Fibroblast of lung (primary cell): ENCODE data around the gene DSCAML1. TPM values are rescaled to one million over a fixed set of nuclear protein-coding genes. Genes with fewer than 3 reads are reported as not detected.
A peak's percentile ranks its signal among the peaks of the same experiment; 100 is the strongest.

Experiments used
- DNase-seq, 2 donors: peaks; one replicate each; pipeline versions ENCODE4 v3.0.0 to v3.0.0-alpha.2; 2010; ENCODE audit warnings: low read depth in 2 of 2
- H2AFZ ChIP-seq: 2 replicates; pipeline ENCODE4 v1.5.1; 2012; ENCODE audit warnings: low read length, control low read depth, inconsistent platforms
- H3K27ac ChIP-seq: 2 replicates; pipeline ENCODE4 v1.5.1; 2011; ENCODE audit warnings: low read length, control low read depth; ENCODE audit not compliant: insufficient read depth
- H3K27me3 ChIP-seq: 2 replicates; pipeline ENCODE4 v1.5.1; 2011; ENCODE audit warnings: mild to moderate bottlenecking, low read length; ENCODE audit not compliant: control insufficient read depth, insufficient read depth
- H3K36me3 ChIP-seq: 2 replicates; pipeline ENCODE4 v1.5.1; 2011; ENCODE audit warnings: low read length; ENCODE audit not compliant: control insufficient read depth, insufficient read depth
- H3K4me1 ChIP-seq: 2 replicates; pipeline ENCODE4 v1.5.1; 2011; ENCODE audit warnings: low read length; ENCODE audit not compliant: control insufficient read depth, insufficient read depth; ENCODE audit errors: extremely low read depth
- H3K4me2 ChIP-seq: 2 replicates; pipeline ENCODE4 v1.5.1; 2011; ENCODE audit warnings: low read length, control low read depth; ENCODE audit not compliant: insufficient read depth; ENCODE audit errors: extremely low read depth
- H3K4me3 ChIP-seq, 4 experiments: fragments of 200-600 bp in 1 of 4; sonication (generic) in 1 of 4; replicated peaks in 1 of 4; 2 replicates each; pipeline ENCODE4 v1.5.1; 2011 to 2016; ENCODE audit warnings: low read length in 4 of 4, low read depth in 3 of 4, mild to moderate bottlenecking in 3 of 4, control low read depth in 2 of 4, inconsistent platforms in 1 of 4, mixed read lengths in 1 of 4; ENCODE audit not compliant: insufficient read depth in 1 of 4; ENCODE audit errors: control extremely low read depth in 1 of 4
- H3K79me2 ChIP-seq: 2 replicates; pipeline ENCODE4 v1.5.1; 2012; ENCODE audit warnings: mild to moderate bottlenecking, low read length, inconsistent platforms; ENCODE audit not compliant: control insufficient read depth, insufficient read depth
- H3K9ac ChIP-seq: 2 replicates; pipeline ENCODE4 v1.5.1; 2011; ENCODE audit warnings: mild to moderate bottlenecking, low read length, control low read depth; ENCODE audit not compliant: insufficient read depth
- H3K9me3 ChIP-seq: 2 replicates; pipeline ENCODE4 v1.5.1; 2012; ENCODE audit warnings: low read depth, low read length; ENCODE audit not compliant: control insufficient read depth, insufficient read depth
- H4K20me1 ChIP-seq: 2 replicates; pipeline ENCODE4 v1.5.1; 2011; ENCODE audit warnings: low read length; ENCODE audit not compliant: control insufficient read depth, insufficient read depth; ENCODE audit errors: extremely low read depth
- EZH2 ChIP-seq: IDR thresholded peaks from 2 replicates; pipeline ENCODE4 v1.5.1; 2012; ENCODE audit warnings: low read length, control low read depth, mild to moderate bottlenecking; ENCODE audit errors: missing control alignments
- polyA plus RNA-seq, 2 donors: library from polyadenylated mRNA; depleted of rRNA in 1 of 2; stranded (reverse) in 1 of 2; unstranded in 1 of 2; fragments of >200 nt; gene quantifications; 2 replicates each; pipeline ENCODE4 v1.2.1, GENCODE V29; 2011 to 2012; ENCODE audit warnings: missing spikeins in 1 of 2
- total RNA-seq: library from RNA; depleted of rRNA; stranded (reverse); fragments of >200 nt; gene quantifications from 2 replicates; pipeline ENCODE4 v1.2.1, GENCODE V29; 2014
- TF ChIP-seq, protein P1 (sequence below), 2 donors: IDR thresholded peaks in 1 of 2; conservative IDR thresholded peaks in 1 of 2; 1 replicate in 1 of 2; 2 replicates in 1 of 2; pipeline ENCODE4 v1.5.1; 2011 to 2012; ENCODE audit warnings: low read length in 2 of 2, control low read depth in 1 of 2, inconsistent platforms in 1 of 2, low read depth in 1 of 2, mild to moderate bottlenecking in 1 of 2

DSCAML1 gene
- total and polyA plus RNA-seq, 2 donors (not counting 1 experiment from before 2014, with no cell fraction given): not detected

DNA sequence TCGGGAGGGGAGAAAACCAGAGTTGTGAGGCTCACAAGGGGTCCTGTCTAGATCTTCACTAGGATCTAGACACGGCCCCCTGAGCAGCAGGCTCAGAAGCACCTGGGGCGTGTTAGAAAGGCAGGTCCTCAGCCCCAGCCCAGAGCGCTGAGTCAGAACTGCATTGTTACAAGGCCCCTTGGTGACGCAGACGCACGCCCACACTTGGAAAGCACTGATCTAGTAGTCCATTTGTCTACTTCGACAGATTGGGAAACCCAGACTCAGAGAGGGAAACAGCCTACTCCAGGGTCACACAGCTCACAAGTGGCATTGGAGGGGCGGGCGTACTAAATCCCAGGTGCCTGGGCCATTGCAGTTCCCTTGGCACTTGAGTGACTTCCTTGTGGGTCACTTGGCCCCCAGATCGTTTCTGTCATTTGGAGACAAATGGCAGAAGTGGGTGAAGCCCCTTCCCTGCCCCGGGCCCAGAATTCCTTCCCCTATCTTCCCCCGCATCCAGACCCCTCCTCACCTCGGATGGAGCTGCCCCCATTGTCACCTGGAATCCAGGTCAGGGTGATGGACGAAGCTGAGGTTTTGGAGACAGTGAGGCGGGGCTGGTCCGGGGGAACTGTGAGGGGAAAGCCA is 358.5 kb downstream of the DSCAML1 start:
- peaks cover 3% of the 10 kb centered on the region for H3K27me3 ChIP-seq

DNA sequence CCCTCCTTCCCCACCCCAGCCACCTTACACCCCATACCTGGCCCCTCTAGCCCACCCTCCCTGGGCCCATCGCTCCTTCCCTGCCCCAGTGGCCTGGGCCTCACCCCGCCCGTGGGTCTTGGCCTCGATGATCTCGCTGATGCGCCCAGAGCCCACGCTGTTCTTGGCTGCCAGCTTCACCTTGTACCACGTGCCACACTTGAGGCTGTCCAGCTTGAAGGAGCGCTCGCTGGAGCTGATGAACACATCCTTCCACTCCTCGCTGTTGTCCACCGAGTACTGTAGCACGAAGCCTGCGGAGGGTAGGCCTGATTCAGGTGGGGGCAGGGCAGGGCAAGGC is 359.3 kb downstream of the DSCAML1 start:
- Histone ChIP-seq H2AFZ (no peak overlapping the region), H3K36me3 (no peaks in the 10 kb centered on the region), H3K9me3 (no peaks in the 10 kb centered on the region), H3K79me2 (no peaks in the 10 kb centered on the region), H3K4me3 (no peak overlapping the region), H3K27me3 (no peaks in the 10 kb centered on the region), H3K4me2 (no peak overlapping the region), H4K20me1 (no peaks in the 10 kb centered on the region), H3K27ac (no peak overlapping the region), H3K4me1 (no peaks in the 10 kb centered on the region), H3K9ac (no peak overlapping the region)
- DNase-seq: no peak
- TF ChIP-seq EZH2: no peak
- TF ChIP-seq, protein P1, sequence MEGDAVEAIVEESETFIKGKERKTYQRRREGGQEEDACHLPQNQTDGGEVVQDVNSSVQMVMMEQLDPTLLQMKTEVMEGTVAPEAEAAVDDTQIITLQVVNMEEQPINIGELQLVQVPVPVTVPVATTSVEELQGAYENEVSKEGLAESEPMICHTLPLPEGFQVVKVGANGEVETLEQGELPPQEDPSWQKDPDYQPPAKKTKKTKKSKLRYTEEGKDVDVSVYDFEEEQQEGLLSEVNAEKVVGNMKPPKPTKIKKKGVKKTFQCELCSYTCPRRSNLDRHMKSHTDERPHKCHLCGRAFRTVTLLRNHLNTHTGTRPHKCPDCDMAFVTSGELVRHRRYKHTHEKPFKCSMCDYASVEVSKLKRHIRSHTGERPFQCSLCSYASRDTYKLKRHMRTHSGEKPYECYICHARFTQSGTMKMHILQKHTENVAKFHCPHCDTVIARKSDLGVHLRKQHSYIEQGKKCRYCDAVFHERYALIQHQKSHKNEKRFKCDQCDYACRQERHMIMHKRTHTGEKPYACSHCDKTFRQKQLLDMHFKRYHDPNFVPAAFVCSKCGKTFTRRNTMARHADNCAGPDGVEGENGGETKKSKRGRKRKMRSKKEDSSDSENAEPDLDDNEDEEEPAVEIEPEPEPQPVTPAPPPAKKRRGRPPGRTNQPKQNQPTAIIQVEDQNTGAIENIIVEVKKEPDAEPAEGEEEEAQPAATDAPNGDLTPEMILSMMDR (conservative IDR thresholded peaks at IDR 0.05 in 1 of 2, IDR thresholded peaks at IDR 0.05 in 1 of 2; ENCODE audit: low read depth in 1 of 2, low read length in 2 of 2): no peak

More for the DNA sequence above, 358.5 kb downstream of the DSCAML1 start:
- H3K4me2 ChIP-seq: no peak overlapping the region
- no peak overlapping the region for H3K27ac ChIP-seq
- peak in 1 of 2 donors; percentile 68 for DNase-seq
- TF ChIP-seq, protein P1 (conservative IDR thresholded peaks at IDR 0.05 in 1 of 2, IDR thresholded peaks at IDR 0.05 in 1 of 2; ENCODE audit: low read depth in 1 of 2, low read length in 2 of 2): no peak
- no peak for TF ChIP-seq EZH2
- no peaks in the 10 kb centered on the region for H3K79me2 ChIP-seq
- H3K4me3 ChIP-seq: no peak overlapping the region
- H3K36me3 ChIP-seq: no peaks in the 10 kb centered on the region
- H3K9me3 ChIP-seq: no peaks in the 10 kb centered on the region
- H2AFZ ChIP-seq: no peak overlapping the region
- H3K9ac ChIP-seq: no peak overlapping the region
- no peaks in the 10 kb centered on the region for H3K4me1 ChIP-seq
- no peaks in the 10 kb centered on the region for H4K20me1 ChIP-seq

DNA sequence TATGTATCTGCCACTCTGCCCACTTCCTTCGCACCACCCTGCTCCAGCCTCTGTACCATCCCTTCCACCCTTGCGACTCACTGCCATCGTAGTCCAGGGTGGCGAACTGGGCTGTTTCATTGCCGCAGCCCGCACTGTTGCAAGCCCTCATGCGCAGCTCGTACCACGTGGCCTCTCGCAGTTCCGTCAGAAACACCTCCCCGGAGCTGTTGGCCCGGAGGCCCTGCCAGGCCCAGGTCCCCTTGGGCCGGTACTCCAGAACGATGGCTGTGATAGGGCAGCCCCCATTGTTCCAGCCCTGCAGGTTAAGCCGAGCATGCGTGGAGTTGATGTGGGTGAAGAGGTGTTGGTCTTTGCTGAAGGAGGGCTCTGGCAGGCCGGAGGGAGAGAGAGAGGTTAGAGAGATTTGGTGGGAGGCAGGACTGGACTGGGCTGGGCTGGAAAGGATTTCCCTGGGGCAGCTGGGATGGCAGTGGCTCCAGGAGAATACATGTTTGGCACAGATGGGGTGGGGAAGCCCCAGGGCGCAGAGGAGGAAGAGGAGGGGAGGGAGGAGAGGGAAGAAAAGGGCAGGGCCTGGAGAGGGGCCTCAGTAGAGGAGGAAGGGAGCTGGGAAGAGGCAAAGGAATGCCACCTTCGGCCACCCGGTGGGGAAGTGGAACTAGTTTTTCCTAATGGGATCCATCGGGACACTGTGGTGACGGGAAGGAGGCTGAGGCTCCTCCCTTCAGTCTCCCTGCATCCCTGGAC is 359.8 kb downstream of the DSCAML1 start:
- no peaks in the 10 kb centered on the region for H3K9me3 ChIP-seq
- peaks cover under 1% of the 10 kb centered on the region for H3K27me3 ChIP-seq
- H3K9ac ChIP-seq: no peak overlapping the region
- H3K4me2 ChIP-seq: no peak overlapping the region
- no peak overlapping the region for H3K27ac ChIP-seq
- H2AFZ ChIP-seq: no peak overlapping the region
- no peaks in the 10 kb centered on the region for H4K20me1 ChIP-seq
- H3K4me3 ChIP-seq: no peak overlapping the region
- H3K79me2 ChIP-seq: no peaks in the 10 kb centered on the region
- H3K4me1 ChIP-seq: no peaks in the 10 kb centered on the region
- TF ChIP-seq, protein P1 (conservative IDR thresholded peaks at IDR 0.05 in 1 of 2, IDR thresholded peaks at IDR 0.05 in 1 of 2; ENCODE audit: low read depth in 1 of 2, low read length in 2 of 2): no peak
- TF ChIP-seq EZH2: no peak
- DNase-seq: no peak
- H3K36me3 ChIP-seq: no peaks in the 10 kb centered on the region
